Activated CD4-positive, alpha-beta memory T cell treated with anti-CD3 and anti-CD28 coated beads, Interleukin-2, amount 10 ng/mL, durations not matched to agents 7 days and 5 days (primary cell): ENCODE results near the gene PSRC1. TPM values are rescaled to one million over a fixed set of nuclear protein-coding genes. Genes with fewer than 3 reads are reported as not detected.

Experiments
- CTCF ChIA-PET: fragments of 350-600 bp; sonication (Branson Sonifier 250); formaldehyde crosslinking; loops from one replicate; lab custom pipeline; 2021; ENCODE audit warnings: antibody characterized with exemption, inconsistent platforms; lab: Charles Lee
- POLR2A ChIA-PET: fragments of 350-600 bp; sonication (Branson Sonifier 250); formaldehyde crosslinking; loops from one replicate; lab custom pipeline; 2021; ENCODE audit warnings: antibody characterized with exemption; lab: Charles Lee
- DNase-seq: peaks from one replicate; pipeline ENCODE4 v3.0.0-alpha.2; 2020
- H3K27ac Mint-ChIP-seq: one replicate; pipeline ENCODE4 v1.8.0; 2021; ENCODE audit warnings: mild to moderate bottlenecking, mixed read lengths
- H3K27me3 Mint-ChIP-seq: one replicate; pipeline ENCODE4 v1.8.0; 2021; ENCODE audit warnings: mixed read lengths
- H3K36me3 Mint-ChIP-seq: one replicate; pipeline ENCODE4 v1.8.0; 2021; ENCODE audit warnings: low read depth, mixed read lengths
- H3K4me1 Mint-ChIP-seq: one replicate; pipeline ENCODE4 v1.8.0; 2021; ENCODE audit warnings: mixed read lengths
- H3K4me3 Mint-ChIP-seq: one replicate; pipeline ENCODE4 v1.8.0; 2021; ENCODE audit warnings: mild to moderate bottlenecking, mixed read lengths
- H3K9me3 Mint-ChIP-seq: one replicate; pipeline ENCODE4 v1.8.0; 2021; ENCODE audit warnings: mixed read lengths
- total RNA-seq, 2 experiments: library from RNA; stranded (reverse); gene quantifications; one replicate each; pipeline ENCODE4 v1.2.3, GENCODE V29; 2021

The PSRC1 gene
- total RNA-seq, result 10 to 100 TPM; 27.0 to 28.7 TPM

GRCh38 chr1:109282952-109283747 is at the start of gene PSRC1:
Gene PSRC1, minus strand, starts transcription at chr1:109283145.
- H3K9me3 Mint-ChIP-seq, result no peaks in the 10 kb centered on the region
- H3K27ac Mint-ChIP-seq, result peak within 1 kb of the TSS; percentile 85
- H3K4me1 Mint-ChIP-seq, result peaks cover 33% of the 10 kb centered on the region
- H3K27me3 Mint-ChIP-seq, result peaks cover 3% of the 10 kb centered on the region
- peak; percentile 92 for DNase-seq
- ChIA-PET CTCF (interaction anchor here (0.6 to 3.0 kb wide), 15 partner anchors 10 to 357 kb away, joined by 3 to 31 read pairs (median 4); partner anchors contain the start of gene SORT1), POLR2A (interaction anchor here (0.7 to 2.9 kb wide), 15 partner anchors 9 to 266 kb away, joined by 3 to 27 read pairs (median 5); partner anchors contain the start of genes GNAI3, PSMA5, SARS1 and SORT1)
- peaks cover 24% of the 10 kb centered on the region for H3K36me3 Mint-ChIP-seq
- peak within 1 kb of the TSS; percentile 99 for H3K4me3 Mint-ChIP-seq

- DNase-seq, result no peak
- Mint-ChIP-seq H3K36me3 (peaks cover 11% of the 10 kb centered on the region), H3K4me1 (no peaks in the 10 kb centered on the region), H3K27ac (no peak overlapping the region), H3K4me3 (no peak overlapping the region), H3K9me3 (peaks cover 19% of the 10 kb centered on the region), H3K27me3 (peaks cover 21% of the 10 kb centered on the region)
- CTCF ChIA-PET, result no interaction called here
- POLR2A ChIA-PET, result no interaction called here
Measured at GRCh38 chr1:109331113-109331512, 48.2 kb upstream of the PSRC1 start.

GRCh38 chr1:109327285-109327684 is 44.3 kb upstream of the PSRC1 start:
- Mint-ChIP-seq H3K27ac (no peak overlapping the region), H3K27me3 (peaks cover 18% of the 10 kb centered on the region), H3K4me1 (peaks cover under 1% of the 10 kb centered on the region), H3K36me3 (peaks cover 11% of the 10 kb centered on the region), H3K9me3 (peaks cover 16% of the 10 kb centered on the region), H3K4me3 (no peak overlapping the region)
- ChIA-PET CTCF (no interaction called here), POLR2A (no interaction called here)
- no peak for DNase-seq

GRCh38 chr1:109322974-109323373 is 40.0 kb upstream of the PSRC1 start:
- CTCF ChIA-PET, result no interaction called here

GRCh38 chr1:109319114-109319513 is 36.2 kb upstream of the PSRC1 start:
- H3K36me3 Mint-ChIP-seq, result no peaks in the 10 kb centered on the region
- H3K4me1 Mint-ChIP-seq, result peaks cover 4% of the 10 kb centered on the region
- no peak for DNase-seq
- no peaks in the 10 kb centered on the region for H3K9me3 Mint-ChIP-seq
- peaks cover 20% of the 10 kb centered on the region for H3K27me3 Mint-ChIP-seq
- CTCF ChIA-PET, result no interaction called here
- H3K4me3 Mint-ChIP-seq, result no peak overlapping the region
- no peak overlapping the region for H3K27ac Mint-ChIP-seq
- POLR2A ChIA-PET, result no interaction called here

More at GRCh38 chr1:109322974-109323373, 40.0 kb upstream of the PSRC1 start:
- POLR2A ChIA-PET, result no interaction called here
- no peak for DNase-seq
- peaks cover 14% of the 10 kb centered on the region for H3K27me3 Mint-ChIP-seq
- no peak overlapping the region for H3K4me3 Mint-ChIP-seq
- H3K4me1 Mint-ChIP-seq, result peaks cover 4% of the 10 kb centered on the region
- H3K27ac Mint-ChIP-seq, result no peak overlapping the region
- H3K36me3 Mint-ChIP-seq, result no peaks in the 10 kb centered on the region
- H3K9me3 Mint-ChIP-seq, result no peaks in the 10 kb centered on the region

- H3K4me1 Mint-ChIP-seq, result no peaks in the 10 kb centered on the region
- DNase-seq, result no peak
- H3K4me3 Mint-ChIP-seq, result no peak overlapping the region
- H3K27me3 Mint-ChIP-seq, result peaks cover 30% of the 10 kb centered on the region
- H3K36me3 Mint-ChIP-seq, result no peaks in the 10 kb centered on the region
- H3K27ac Mint-ChIP-seq, result no peak overlapping the region
- CTCF ChIA-PET, result interaction anchor here (0.6 to 1.7 kb wide), 2 partner anchors 39 to 71 kb away, joined by 3 to 4 read pairs; no protein-coding TSS in a partner anchor
- H3K9me3 Mint-ChIP-seq, result no peaks in the 10 kb centered on the region
- POLR2A ChIA-PET, result no interaction called here
Measured at GRCh38 chr1:109316506-109316905, 33.6 kb upstream of the PSRC1 start.

- H3K27ac Mint-ChIP-seq, result no peak overlapping the region
- ChIA-PET CTCF (interaction anchor here (1.7 kb wide), 1 partner anchor 38 kb away, joined by 4 read pairs; no protein-coding TSS in a partner anchor), POLR2A (no interaction called here)
- no peaks in the 10 kb centered on the region for H3K4me1 Mint-ChIP-seq
- peaks cover 30% of the 10 kb centered on the region for H3K27me3 Mint-ChIP-seq
- H3K4me3 Mint-ChIP-seq, result no peak overlapping the region
- no peaks in the 10 kb centered on the region for H3K9me3 Mint-ChIP-seq
- H3K36me3 Mint-ChIP-seq, result no peaks in the 10 kb centered on the region
- no peak for DNase-seq
Measured at GRCh38 chr1:109315288-109315687, 32.3 kb upstream of the PSRC1 start.

GRCh38 chr1:109314795-109315194 is 31.9 kb upstream of the PSRC1 start:
- peaks cover 29% of the 10 kb centered on the region for H3K27me3 Mint-ChIP-seq
- POLR2A ChIA-PET, result no interaction called here
- H3K4me3 Mint-ChIP-seq, result no peak overlapping the region
- no peak for DNase-seq
- H3K9me3 Mint-ChIP-seq, result no peaks in the 10 kb centered on the region
- H3K4me1 Mint-ChIP-seq, result no peaks in the 10 kb centered on the region
- no peaks in the 10 kb centered on the region for H3K36me3 Mint-ChIP-seq
- H3K27ac Mint-ChIP-seq, result no peak overlapping the region
- CTCF ChIA-PET, result interaction anchor here (1.7 kb wide), 1 partner anchor 38 kb away, joined by 4 read pairs; no protein-coding TSS in a partner anchor

GRCh38 chr1:109312978-109313775 is 30.2 kb upstream of the PSRC1 start:
- CTCF ChIA-PET, result no interaction called here
- Mint-ChIP-seq H3K27me3 (peaks cover 36% of the 10 kb centered on the region), H3K27ac (no peak overlapping the region), H3K4me1 (no peaks in the 10 kb centered on the region), H3K9me3 (no peaks in the 10 kb centered on the region), H3K36me3 (no peaks in the 10 kb centered on the region), H3K4me3 (no peak overlapping the region)
- POLR2A ChIA-PET, result no interaction called here
- no peak for DNase-seq

GRCh38 chr1:109312246-109312645 is 29.3 kb upstream of the PSRC1 start:
- POLR2A ChIA-PET, result no interaction called here
- DNase-seq, result no peak
- no peaks in the 10 kb centered on the region for H3K4me1 Mint-ChIP-seq
- no peaks in the 10 kb centered on the region for H3K9me3 Mint-ChIP-seq
- H3K4me3 Mint-ChIP-seq, result no peak overlapping the region
- H3K27ac Mint-ChIP-seq, result no peak overlapping the region
- CTCF ChIA-PET, result no interaction called here
- H3K27me3 Mint-ChIP-seq, result peaks cover 36% of the 10 kb centered on the region
- H3K36me3 Mint-ChIP-seq, result no peaks in the 10 kb centered on the region

- Mint-ChIP-seq H3K4me3 (no peak overlapping the region), H3K9me3 (no peaks in the 10 kb centered on the region), H3K27ac (no peak overlapping the region), H3K4me1 (no peaks in the 10 kb centered on the region), H3K36me3 (no peaks in the 10 kb centered on the region), H3K27me3 (peaks cover 30% of the 10 kb centered on the region)
- ChIA-PET POLR2A (no interaction called here), CTCF (no interaction called here)
- no peak for DNase-seq
Measured at GRCh38 chr1:109309347-109309746, 26.4 kb upstream of the PSRC1 start.

- ChIA-PET CTCF (interaction anchor here (1.5 to 1.6 kb wide), 2 partner anchors 91 to 225 kb away, joined by 3 to 4 read pairs; partner anchors contain the start of gene SORT1), POLR2A (interaction anchor here (1.1 kb wide), 1 partner anchor 24 kb away, joined by 4 read pairs; the partner anchor contains the start of gene PSRC1)
- DNase-seq, result no peak
- no peak overlapping the region for H3K27ac Mint-ChIP-seq
- H3K36me3 Mint-ChIP-seq, result no peaks in the 10 kb centered on the region
- H3K9me3 Mint-ChIP-seq, result no peaks in the 10 kb centered on the region
- peaks cover 27% of the 10 kb centered on the region for H3K27me3 Mint-ChIP-seq
- no peaks in the 10 kb centered on the region for H3K4me1 Mint-ChIP-seq
- H3K4me3 Mint-ChIP-seq, result no peak overlapping the region
Measured at GRCh38 chr1:109307274-109308021, 24.5 kb upstream of the PSRC1 start.
